Mesendoderm (in vitro differentiated cells): ENCODE data around the gene NMT1.

Experiments
- DNase-seq: peaks from one replicate; pipeline ENCODE4 v3.0.0; 2013
- H2AK5ac ChIP-seq: 2 replicates; pipeline ENCODE4 v1.6.1; 2013; ENCODE audit warnings: low read length, inconsistent platforms
- H2BK120ac ChIP-seq: 2 replicates; pipeline ENCODE4 v1.6.1; 2013; ENCODE audit warnings: low read depth, mild to moderate bottlenecking, low read length, moderate library complexity, mixed read lengths
- H2BK15ac ChIP-seq: replicated peaks from 2 replicates; pipeline ENCODE4 v1.6.1; 2013; ENCODE audit warnings: low read depth, mild to moderate bottlenecking, moderate library complexity
- H2BK5ac ChIP-seq: 2 replicates; pipeline ENCODE4 v1.6.1; 2013; ENCODE audit warnings: low read length, inconsistent platforms
- H3K18ac ChIP-seq: 2 replicates; pipeline ENCODE4 v1.6.1; 2013; ENCODE audit warnings: mild to moderate bottlenecking, low read length, mixed read lengths
- H3K23ac ChIP-seq: one replicate; pipeline ENCODE4 v1.6.1; 2013; ENCODE audit warnings: low read length
- H3K27ac ChIP-seq: 2 replicates; pipeline ENCODE4 v1.5.1; 2013; ENCODE audit warnings: low read depth, mild to moderate bottlenecking, inconsistent platforms, low read length, moderate library complexity
- H3K27me3 ChIP-seq: 2 replicates; pipeline ENCODE4 v1.6.1; 2013; ENCODE audit warnings: low read length, control low read depth, mild to moderate bottlenecking, inconsistent platforms; ENCODE audit not compliant: insufficient read depth, poor library complexity
- H3K36me3 ChIP-seq: 2 replicates; pipeline ENCODE4 v1.6.1; 2013; ENCODE audit warnings: low read length, inconsistent platforms; ENCODE audit not compliant: control insufficient read depth, insufficient read depth
- H3K4ac ChIP-seq: one replicate; pipeline ENCODE4 v1.6.1; 2013; ENCODE audit warnings: low read depth, mild to moderate bottlenecking, low read length, moderate library complexity
- H3K4me1 ChIP-seq: 2 replicates; pipeline ENCODE4 v1.6.1; 2013; ENCODE audit warnings: low read depth, low read length, inconsistent platforms; ENCODE audit not compliant: control insufficient read depth
- H3K4me2 ChIP-seq: 2 replicates; pipeline ENCODE4 v1.6.1; 2013; ENCODE audit warnings: low read length
- H3K4me3 ChIP-seq: 2 replicates; pipeline ENCODE4 v1.5.1; 2013; ENCODE audit warnings: mild to moderate bottlenecking, low read length
- H3K56ac ChIP-seq: one replicate; pipeline ENCODE4 v1.6.1; 2013; ENCODE audit warnings: low read length
- H3K79me1 ChIP-seq: 2 replicates; pipeline ENCODE4 v1.6.1; 2013; ENCODE audit warnings: low read length, inconsistent platforms
- H3K79me2 ChIP-seq: 2 replicates; pipeline ENCODE4 v1.6.1; 2013; ENCODE audit warnings: mild to moderate bottlenecking, low read length; ENCODE audit not compliant: control insufficient read depth, insufficient read depth
- H3K9ac ChIP-seq: 2 replicates; pipeline ENCODE4 v1.6.1; 2013; ENCODE audit warnings: low read length, inconsistent platforms
- H4K5ac ChIP-seq: one replicate; pipeline ENCODE4 v1.6.1; 2013; ENCODE audit warnings: low read length
- H4K8ac ChIP-seq: one replicate; pipeline ENCODE4 v1.6.1; 2013; ENCODE audit warnings: low read depth, mild to moderate bottlenecking, control low read depth, low read length, moderate library complexity
- WGBS: extraction: QIAGEN DNeasy Blood & Tissue Kit; methylation state at CpG from one replicate; pipeline ENCODE4 v1.1.7; 2013; ENCODE audit warnings: low lambda C conversion rate, missing lambda C conversion rate; ENCODE audit not compliant: insufficient coverage; ENCODE audit errors: extremely low coverage; 5-methylcytosine and 5-hydroxymethylcytosine counted together

Gene NMT1

DNA sequence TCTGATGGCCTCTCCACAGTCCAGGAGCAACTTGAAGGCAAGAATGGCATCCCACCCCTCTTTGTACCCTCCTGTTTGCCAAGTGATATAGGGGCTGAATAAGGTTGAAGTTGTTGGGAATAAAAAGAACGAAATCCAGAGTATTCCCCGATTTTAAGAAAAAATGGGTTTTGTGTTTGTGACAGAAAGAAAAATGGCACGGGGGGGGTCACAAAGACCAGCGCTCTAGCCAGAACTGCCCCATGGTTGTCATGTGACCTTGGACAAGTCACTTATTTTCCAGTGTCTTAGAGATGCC lies 85.4 kb downstream of the NMT1 start:
- peak overlapping the region; percentile 100 for H2AK5ac ChIP-seq
- peaks cover 9% of the 10 kb centered on the region for H3K4me1 ChIP-seq
- H2BK120ac ChIP-seq: no peak overlapping the region
- DNase-seq: no peak
- no peaks in the 10 kb centered on the region for H3K27me3 ChIP-seq
- H3K79me2 ChIP-seq: peaks cover 16% of the 10 kb centered on the region
- no peak overlapping the region for H3K23ac ChIP-seq
- H2BK15ac ChIP-seq: no peak overlapping the region
- H3K18ac ChIP-seq: no peak overlapping the region
- H4K5ac ChIP-seq: peak overlapping the region; percentile 95
- H4K8ac ChIP-seq: no peak overlapping the region
- H3K9ac ChIP-seq: peak overlapping the region; percentile 87
- no peak overlapping the region for H3K4me2 ChIP-seq
- peak overlapping the region; percentile 93 for H3K56ac ChIP-seq
- H3K79me1 ChIP-seq: peaks cover 6% of the 10 kb centered on the region
- no peak overlapping the region for H3K4ac ChIP-seq
- H2BK5ac ChIP-seq: no peak overlapping the region
- no peak overlapping the region for H3K27ac ChIP-seq
- H3K4me3 ChIP-seq: no peak overlapping the region
- no peaks in the 10 kb centered on the region for H3K36me3 ChIP-seq
- WGBS: no CpG with 5 or more reads among the region's 4 CpGs

DNA sequence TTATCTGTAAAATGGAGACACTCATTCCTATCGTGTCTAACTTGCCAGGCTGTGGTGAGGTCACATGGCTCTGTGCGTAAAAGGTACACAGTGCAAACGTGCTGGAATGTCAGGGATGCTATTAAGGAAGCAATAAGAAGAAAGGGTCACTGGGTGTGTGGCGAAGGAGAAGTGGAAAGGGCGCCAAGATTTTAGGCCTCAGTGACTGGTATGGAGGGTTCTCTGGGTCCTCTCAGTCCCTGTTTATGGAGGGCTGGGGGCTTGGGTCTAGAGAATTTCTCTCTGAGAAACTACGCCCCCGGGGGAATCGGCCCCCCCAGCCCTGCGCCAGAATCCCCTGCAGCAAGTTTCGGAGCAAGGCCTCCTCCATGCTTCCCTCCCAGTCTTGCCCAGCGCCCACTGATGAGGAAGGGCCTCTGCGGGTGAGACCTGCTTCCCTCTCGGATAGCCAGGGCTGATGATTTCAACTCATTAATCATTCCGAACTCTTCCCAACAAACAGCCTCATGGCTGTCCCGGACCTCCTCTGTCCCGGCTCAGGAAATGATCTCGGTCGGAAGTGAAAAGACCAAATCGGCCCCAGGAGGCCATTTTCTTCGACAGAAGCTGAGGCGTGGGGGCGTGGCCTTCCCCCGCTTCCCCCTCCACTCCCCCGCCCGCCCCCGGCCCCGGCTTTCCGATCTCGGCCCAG lies 85.9 kb downstream of the NMT1 start:
- H3K4me1 ChIP-seq: peaks cover 9% of the 10 kb centered on the region
- H2BK15ac ChIP-seq: no peak overlapping the region
- peak overlapping the region; percentile 100 for H2AK5ac ChIP-seq
- H2BK120ac ChIP-seq: no peak overlapping the region
- peaks cover 16% of the 10 kb centered on the region for H3K79me2 ChIP-seq
- no peaks in the 10 kb centered on the region for H3K27me3 ChIP-seq
- peak overlapping the region; percentile 77 for H3K18ac ChIP-seq
- peaks cover 6% of the 10 kb centered on the region for H3K79me1 ChIP-seq
- peak overlapping the region; percentile 87 for H3K9ac ChIP-seq
- no peaks in the 10 kb centered on the region for H3K36me3 ChIP-seq
- peak overlapping the region; percentile 56 for H3K4me2 ChIP-seq
- peak overlapping the region; percentile 93 for H3K56ac ChIP-seq
- H3K4me3 ChIP-seq: peak overlapping the region; percentile 82
- no peak overlapping the region for H3K23ac ChIP-seq
- H2BK5ac ChIP-seq: peak overlapping the region; percentile 85
- DNase-seq: no peak
- peak overlapping the region; percentile 94 for H3K27ac ChIP-seq
- no peak overlapping the region for H4K8ac ChIP-seq
- WGBS: no CpG with 5 or more reads among the region's 29 CpGs
- peak overlapping the region; percentile 99 for H3K4ac ChIP-seq
- H4K5ac ChIP-seq: peak overlapping the region; percentile 95

- H3K4me1 ChIP-seq: peaks cover 9% of the 10 kb centered on the region
- H2BK15ac ChIP-seq: no peak overlapping the region
- no peak overlapping the region for H2AK5ac ChIP-seq
- H3K9ac ChIP-seq: peak overlapping the region; percentile 85
- WGBS: no CpG with 5 or more reads among the region's 38 CpGs
- H3K27me3 ChIP-seq: no peaks in the 10 kb centered on the region
- peak overlapping the region; percentile 82 for H3K4me3 ChIP-seq
- H4K8ac ChIP-seq: no peak overlapping the region
- H3K23ac ChIP-seq: no peak overlapping the region
- H3K4ac ChIP-seq: peak overlapping the region; percentile 8
- no peak overlapping the region for H4K5ac ChIP-seq
- peaks cover 6% of the 10 kb centered on the region for H3K79me1 ChIP-seq
- peaks cover 16% of the 10 kb centered on the region for H3K79me2 ChIP-seq
- no peak overlapping the region for H2BK120ac ChIP-seq
- H3K36me3 ChIP-seq: no peaks in the 10 kb centered on the region
- H3K18ac ChIP-seq: peak overlapping the region; percentile 77
- peak overlapping the region; percentile 93 for H3K56ac ChIP-seq
- H2BK5ac ChIP-seq: peak overlapping the region; percentile 77
- H3K4me2 ChIP-seq: peak overlapping the region; percentile 44
- peak overlapping the region; percentile 94 for H3K27ac ChIP-seq
- peak; percentile 98 for DNase-seq
Observed at GRCh38 chr17:45147581-45148182, 86.6 kb downstream of the NMT1 start.

DNA sequence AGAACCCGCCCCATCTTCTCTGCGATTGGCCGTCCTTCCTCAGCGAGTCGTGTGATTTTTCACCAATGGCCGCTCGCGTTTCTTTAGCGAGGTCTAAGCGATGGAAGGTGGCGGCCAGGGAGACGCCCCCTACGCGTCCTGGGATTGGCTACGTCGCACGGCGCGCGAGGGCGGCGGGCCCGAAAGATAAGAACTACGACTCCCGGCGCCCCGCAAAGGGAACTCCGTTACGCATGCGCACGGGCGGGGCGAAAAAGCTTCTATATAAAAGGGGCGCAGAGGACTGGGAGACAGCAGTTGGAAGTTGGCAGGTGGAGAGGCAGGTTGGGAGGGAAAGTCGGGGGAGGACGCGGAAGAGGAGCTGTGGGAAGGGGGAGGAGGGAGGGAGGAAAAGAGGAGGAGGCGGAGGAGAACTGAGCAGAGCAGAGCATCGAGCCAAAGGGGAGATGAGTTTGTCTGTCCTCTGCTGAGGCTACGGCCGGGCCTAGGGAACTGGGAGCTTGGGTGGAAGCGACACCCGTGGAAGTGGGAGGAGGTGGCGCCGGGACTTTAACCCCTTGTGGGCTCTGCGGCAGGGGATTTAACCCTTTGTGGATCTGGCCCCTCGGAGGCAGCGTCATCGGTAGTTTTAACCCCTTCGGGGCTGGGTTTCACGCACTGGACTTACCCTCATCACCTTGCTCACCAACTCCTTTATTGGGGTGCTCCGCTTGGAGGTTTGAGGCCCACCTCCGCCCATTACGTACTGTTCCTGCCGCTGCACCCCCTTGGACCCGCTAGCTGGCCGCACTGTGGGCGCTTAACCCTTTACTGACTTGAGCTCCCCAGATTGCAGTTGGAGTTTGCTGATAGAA lies 87.3 kb downstream of the NMT1 start, which contains the start of gene HEXIM1:
Gene HEXIM1, plus strand, starts transcription at position 293 of the 854 bp plus-strand sequence. CDS start 716 bp downstream, outside the sequence.
- H3K18ac ChIP-seq: peak within 1 kb of the TSS; percentile 77

GRCh38 chr17:45149037-45149668 lies 88.0 kb downstream of the NMT1 start:
- H3K4me1 ChIP-seq: peaks cover 3% of the 10 kb centered on the region
- peak overlapping the region; percentile 73 for H3K4me2 ChIP-seq
- WGBS: no CpG with 5 or more reads among the region's 32 CpGs
- no peak overlapping the region for H2BK15ac ChIP-seq
- H3K23ac ChIP-seq: peak overlapping the region; percentile 26
- peak overlapping the region; percentile 91 for H3K4me3 ChIP-seq
- H3K36me3 ChIP-seq: no peaks in the 10 kb centered on the region
- no peak overlapping the region for H3K4ac ChIP-seq
- no peak overlapping the region for H4K8ac ChIP-seq
- peak overlapping the region; percentile 46 for H3K18ac ChIP-seq
- H4K5ac ChIP-seq: no peak overlapping the region
- H3K79me1 ChIP-seq: peaks cover 6% of the 10 kb centered on the region
- H2BK120ac ChIP-seq: no peak overlapping the region
- H3K79me2 ChIP-seq: peaks cover 16% of the 10 kb centered on the region
- peak; percentile 93 for DNase-seq
- peak overlapping the region; percentile 94 for H3K9ac ChIP-seq
- no peak overlapping the region for H2AK5ac ChIP-seq
- peak overlapping the region; percentile 79 for H3K27ac ChIP-seq
- peak overlapping the region; percentile 96 for H3K56ac ChIP-seq
- H2BK5ac ChIP-seq: no peak overlapping the region
- no peaks in the 10 kb centered on the region for H3K27me3 ChIP-seq

More for the DNA sequence above, 87.3 kb downstream of the NMT1 start, which contains the start of gene HEXIM1:
- H3K4me1 ChIP-seq: peaks cover 4% of the 10 kb centered on the region
- no peaks in the 10 kb centered on the region for H3K27me3 ChIP-seq
- no peaks in the 10 kb centered on the region for H3K36me3 ChIP-seq
- peaks cover 16% of the 10 kb centered on the region for H3K79me2 ChIP-seq
- H4K8ac ChIP-seq: no peak within 1 kb of the TSS
- H3K4me2 ChIP-seq: peak within 1 kb of the TSS; percentile 73
- H4K5ac ChIP-seq: no peak within 1 kb of the TSS
- H2BK15ac ChIP-seq: no peak within 1 kb of the TSS
- peak within 1 kb of the TSS; percentile 26 for H3K23ac ChIP-seq
- H3K79me1 ChIP-seq: peaks cover 6% of the 10 kb centered on the region
- peak; percentile 100 for DNase-seq
- WGBS: no CpG with 5 or more reads among the region's 58 CpGs
- H2BK5ac ChIP-seq: peak within 1 kb of the TSS; percentile 77
- peak within 1 kb of the TSS; percentile 94 for H3K27ac ChIP-seq
- peak within 1 kb of the TSS; percentile 91 for H3K4me3 ChIP-seq
- peak within 1 kb of the TSS; percentile 8 for H3K4ac ChIP-seq
- H3K9ac ChIP-seq: peak within 1 kb of the TSS; percentile 94
- H2BK120ac ChIP-seq: no peak within 1 kb of the TSS
- H3K56ac ChIP-seq: peak within 1 kb of the TSS; percentile 96
- no peak within 1 kb of the TSS for H2AK5ac ChIP-seq
